Stimulated activated CD8-positive, alpha-beta memory T cell treated with anti-CD3 and anti-CD28 coated beads, Interleukin-2, amount 100 ng/mL, for 1 hour (primary cell): ENCODE data around the gene ITGA7.

Experiments used
- DNase-seq, 2 donors: peaks; one replicate each; pipeline ENCODE4 v3.0.0-alpha.2; 2020; ENCODE audit warnings: low read depth in 2 of 2

The ITGA7 gene

DNA sequence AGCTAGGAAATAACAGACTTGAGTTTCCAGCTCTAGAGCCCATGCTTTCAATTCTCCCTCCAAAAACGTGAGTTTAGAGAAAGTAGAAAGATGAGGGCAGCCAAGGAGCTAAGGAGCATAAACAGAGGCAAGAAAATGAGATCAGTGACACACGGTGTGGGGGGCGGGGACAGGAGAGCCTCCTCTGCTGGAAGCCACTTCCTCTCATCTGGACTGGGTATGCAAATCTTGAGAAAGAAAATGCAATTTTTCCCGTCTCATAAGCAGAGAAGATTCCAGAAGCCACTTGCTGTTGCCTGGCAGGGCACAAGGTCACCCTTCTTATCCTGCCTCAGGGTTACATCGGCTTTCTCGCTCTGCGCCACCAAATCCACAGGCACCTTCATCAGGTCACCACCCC lies 65.0 kb downstream of the ITGA7 start:
- DNase-seq = no peak

DNA sequence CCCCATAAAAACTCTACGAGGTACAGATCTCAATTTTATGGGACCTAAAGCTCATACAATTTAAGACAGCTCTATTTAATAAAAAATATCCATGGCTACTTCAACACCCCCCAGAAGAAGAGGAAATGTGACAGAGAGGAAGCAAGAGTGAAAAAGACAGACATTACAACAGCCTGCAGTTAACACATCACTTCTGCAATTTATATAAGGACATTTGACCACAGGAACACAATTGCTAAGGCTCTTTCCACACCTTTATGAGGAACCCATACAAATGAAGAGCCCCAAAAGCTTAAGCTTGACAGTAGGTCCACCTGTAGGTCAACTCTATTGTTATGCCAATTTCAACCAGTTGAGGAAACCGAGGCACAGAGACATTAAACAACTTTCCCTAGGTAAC lies 65.4 kb downstream of the ITGA7 start:
- DNase-seq = no peak

DNA sequence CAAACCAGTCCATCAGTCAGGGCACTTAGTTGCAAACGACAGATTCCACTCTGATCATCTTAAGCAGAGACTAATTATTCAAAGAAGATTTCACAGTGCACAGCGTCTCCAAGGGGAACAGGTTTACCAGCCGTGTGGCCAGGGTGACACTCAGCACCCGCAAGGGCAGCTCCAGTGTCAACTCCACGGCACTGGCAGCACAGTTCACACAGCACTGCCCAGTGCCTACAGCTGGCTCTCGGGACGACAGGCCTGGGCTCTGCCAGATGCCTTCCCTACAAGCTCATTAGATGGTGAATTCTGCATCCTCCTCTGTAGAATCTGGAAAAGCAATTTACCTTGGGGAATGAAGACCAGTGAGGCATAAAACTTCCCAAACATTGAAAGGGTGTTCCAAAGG lies 66.1 kb downstream of the ITGA7 start:
- DNase-seq = no peak

DNA sequence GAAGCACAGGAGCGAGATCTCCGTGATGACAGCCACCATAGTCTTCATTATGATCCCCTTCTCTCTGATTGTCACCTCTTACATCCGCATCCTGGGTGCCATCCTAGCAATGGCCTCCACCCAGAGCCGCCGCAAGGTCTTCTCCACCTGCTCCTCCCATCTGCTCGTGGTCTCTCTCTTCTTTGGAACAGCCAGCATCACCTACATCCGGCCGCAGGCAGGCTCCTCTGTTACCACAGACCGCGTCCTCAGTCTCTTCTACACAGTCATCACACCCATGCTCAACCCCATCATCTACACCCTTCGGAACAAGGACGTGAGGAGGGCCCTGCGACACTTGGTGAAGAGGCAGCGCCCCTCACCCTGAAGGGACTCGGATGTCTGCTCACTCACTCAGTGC lies 70.2 kb downstream of the ITGA7 start:
- DNase-seq = no peak

DNA sequence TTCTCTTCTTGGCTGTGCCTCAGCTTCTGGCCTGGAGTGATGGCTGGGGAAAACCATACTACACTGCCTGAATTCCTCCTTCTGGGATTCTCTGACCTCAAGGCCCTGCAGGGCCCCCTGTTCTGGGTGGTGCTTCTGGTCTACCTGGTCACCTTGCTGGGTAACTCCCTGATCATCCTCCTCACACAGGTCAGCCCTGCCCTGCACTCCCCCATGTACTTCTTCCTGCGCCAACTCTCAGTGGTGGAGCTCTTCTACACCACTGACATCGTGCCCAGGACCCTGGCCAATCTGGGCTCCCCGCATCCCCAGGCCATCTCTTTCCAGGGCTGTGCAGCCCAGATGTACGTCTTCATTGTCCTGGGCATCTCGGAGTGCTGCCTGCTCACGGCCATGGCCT lies 70.9 kb downstream of the ITGA7 start, which contains the start of gene OR10P1:
Gene OR10P1 (plus strand): TSS at position 40 of the 400 bp plus-strand sequence. CDS start 0 bp downstream, at position 40.
- DNase-seq = no peak

DNA sequence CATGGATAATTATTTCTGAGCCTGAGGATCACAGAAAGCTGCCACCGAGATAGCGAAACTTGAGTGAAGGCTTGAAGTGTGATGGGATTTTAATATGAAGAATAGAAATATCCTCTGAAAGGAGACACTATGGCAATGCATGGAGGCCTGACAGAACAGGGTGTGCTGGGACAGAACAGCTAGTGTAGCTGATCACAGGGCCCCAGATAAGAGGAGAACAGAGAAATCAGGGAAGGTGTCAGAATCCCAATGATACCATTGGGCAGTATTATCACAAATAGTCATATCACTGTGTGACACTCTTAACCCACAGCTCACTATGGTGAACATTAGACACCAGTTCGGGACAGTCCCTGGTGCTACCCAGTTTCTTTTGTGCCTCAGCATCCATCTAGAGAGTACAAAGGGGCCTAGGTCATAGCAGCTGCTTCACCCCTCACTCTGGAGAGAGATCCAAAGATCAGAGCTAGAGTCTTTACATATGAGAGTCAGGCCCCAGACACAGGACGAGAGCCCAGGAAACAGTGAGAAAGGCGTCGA lies 71.5 kb downstream of the ITGA7 start:
- no peak for DNase-seq
